PC-9 (cell line): ENCODE data around the gene AGAP1. TPM values are rescaled to one million over a fixed set of nuclear protein-coding genes. Genes with fewer than 3 reads are reported as not detected.

Experiments
- BruUV-seq: library from RNA; stranded (reverse); fragments of 400-500 nt; replicated peaks from 2 replicates; lab custom pipeline; 2021; lab: Mats Ljungman, UMichigan
- CTCF ChIA-PET: fragments of 300-600 bp; sonication (Branson Sonifier 250); formaldehyde crosslinking; loops from one replicate; lab custom pipeline; 2022; ENCODE audit warnings: antibody characterized with exemption; lab: Charles Lee
- POLR2A ChIA-PET: fragments of 300-600 bp; sonication (Branson Sonifier 250); formaldehyde crosslinking; loops from one replicate; lab custom pipeline; 2022; ENCODE audit warnings: antibody characterized with exemption; ENCODE audit not compliant: unreplicated experiment; lab: Charles Lee
- DNase-seq, 2 experiments: peaks; one replicate each; pipeline versions ENCODE4 v3.0.0 to v3.0.0-alpha.2; 2015 to 2022; ENCODE audit warnings: mixed read lengths in 1 of 2
- H2AFZ ChIP-seq: fragments of 200-600 bp; sonication (generic); 2 replicates; pipeline ENCODE4 v1.8.1; 2017; ENCODE audit warnings: antibody characterized with exemption
- H3F3A ChIP-seq: fragments of 200-600 bp; sonication (generic); 2 replicates; pipeline ENCODE4 v1.8.1; 2017; ENCODE audit warnings: antibody characterized with exemption, mild to moderate bottlenecking, low read depth; ENCODE audit not compliant: insufficient read depth
- H3K27ac ChIP-seq: fragments of 200-600 bp; sonication (generic); 2 replicates; pipeline ENCODE4 v1.6.1; 2016; ENCODE audit warnings: mixed run types
- H3K27me3 ChIP-seq: fragments of 200-600 bp; sonication (generic); 2 replicates; pipeline ENCODE4 v1.6.1; 2016; ENCODE audit warnings: low read depth, mixed run types; ENCODE audit not compliant: insufficient read depth
- H3K36me3 ChIP-seq: fragments of 200-600 bp; sonication (generic); 2 replicates; pipeline ENCODE4 v1.6.1; 2016; ENCODE audit warnings: low read depth, mixed run types
- H3K4me1 ChIP-seq: fragments of 200-600 bp; sonication (generic); replicated peaks from 2 replicates; pipeline ENCODE4 v1.6.1; 2016; ENCODE audit warnings: mixed run types; ENCODE audit not compliant: insufficient read depth
- H3K4me2 ChIP-seq: fragments of 200-600 bp; sonication (generic); 2 replicates; pipeline ENCODE4 v1.6.1; 2017; ENCODE audit warnings: mixed run types
- H3K4me3 ChIP-seq: fragments of 200-600 bp; sonication (generic); 2 replicates; pipeline ENCODE4 v1.6.1; 2016; ENCODE audit warnings: mixed run types
- H3K79me2 ChIP-seq: fragments of 200-600 bp; sonication (generic); 2 replicates; pipeline ENCODE4 v1.6.1; 2017; ENCODE audit warnings: low read depth, mixed run types
- H3K9me2 ChIP-seq: fragments of 200-600 bp; sonication (generic); 2 replicates; pipeline ENCODE4 v1.8.1; 2017; ENCODE audit warnings: mild to moderate bottlenecking; ENCODE audit not compliant: insufficient read depth
- H3K9me3 ChIP-seq: fragments of 200-600 bp; sonication (generic); 2 replicates; pipeline ENCODE4 v1.8.1; 2016; ENCODE audit warnings: low read depth; ENCODE audit not compliant: insufficient read depth
- H4K20me1 ChIP-seq: fragments of 200-600 bp; sonication (generic); 2 replicates; pipeline ENCODE4 v1.8.1; 2017; ENCODE audit not compliant: insufficient read depth
- EZH2 ChIP-seq: fragments of 200-600 bp; sonication (generic); IDR thresholded peaks from 2 replicates; pipeline ENCODE4 v1.8.0; 2017; ENCODE audit warnings: antibody characterized with exemption, low read depth
- intact Hi-C: fragments of 100-400 bp; cut with micrococcal nuclease; formaldehyde crosslinking; loops from one replicate; pipeline ENCODE4 v1.10.0; 2022; ENCODE audit not compliant: unreplicated experiment
- total RNA-seq: library from RNA; stranded (reverse); gene quantifications from 2 replicates; pipeline ENCODE4 v1.2.3, GENCODE V29; 2021
- TF ChIP-seq, protein P1 (sequence below): fragments of 200-600 bp; sonication (generic); conservative IDR thresholded peaks from 2 replicates; pipeline ENCODE4 v1.6.1; 2017; ENCODE audit warnings: mixed run types, antibody characterized with exemption, mild to moderate bottlenecking, moderate library complexity

The AGAP1 gene
- total RNA-seq, 1 experiment from 2014 or later: 91.4 TPM

DNA sequence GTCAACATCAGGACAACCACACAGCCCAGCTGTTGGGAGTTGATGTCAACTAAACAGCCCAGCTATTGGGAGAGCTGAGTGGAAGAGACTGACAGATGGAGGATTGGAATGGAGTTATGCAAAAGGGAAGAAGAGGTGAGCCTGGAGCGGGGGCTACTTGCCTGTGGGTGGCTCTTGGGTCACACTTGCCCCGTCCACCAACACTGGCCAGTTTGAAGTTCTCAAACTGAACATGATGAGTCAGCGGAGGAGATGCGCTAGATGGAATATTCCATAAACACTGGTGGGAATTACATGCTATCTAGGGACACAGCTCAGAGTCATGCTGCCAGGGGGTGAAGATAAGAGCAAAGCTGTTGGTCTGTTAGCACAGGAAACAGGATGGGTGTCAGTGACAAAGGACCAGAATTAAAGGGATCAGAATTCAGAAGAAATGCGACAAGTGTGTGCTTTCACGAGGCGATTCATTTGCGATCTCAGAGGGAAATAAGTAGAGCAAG is 33.2 kb upstream of the AGAP1 start:
- no peak overlapping the region for H3K4me3 ChIP-seq
- H4K20me1 ChIP-seq: no peaks in the 10 kb centered on the region
- TF ChIP-seq, protein P1, sequence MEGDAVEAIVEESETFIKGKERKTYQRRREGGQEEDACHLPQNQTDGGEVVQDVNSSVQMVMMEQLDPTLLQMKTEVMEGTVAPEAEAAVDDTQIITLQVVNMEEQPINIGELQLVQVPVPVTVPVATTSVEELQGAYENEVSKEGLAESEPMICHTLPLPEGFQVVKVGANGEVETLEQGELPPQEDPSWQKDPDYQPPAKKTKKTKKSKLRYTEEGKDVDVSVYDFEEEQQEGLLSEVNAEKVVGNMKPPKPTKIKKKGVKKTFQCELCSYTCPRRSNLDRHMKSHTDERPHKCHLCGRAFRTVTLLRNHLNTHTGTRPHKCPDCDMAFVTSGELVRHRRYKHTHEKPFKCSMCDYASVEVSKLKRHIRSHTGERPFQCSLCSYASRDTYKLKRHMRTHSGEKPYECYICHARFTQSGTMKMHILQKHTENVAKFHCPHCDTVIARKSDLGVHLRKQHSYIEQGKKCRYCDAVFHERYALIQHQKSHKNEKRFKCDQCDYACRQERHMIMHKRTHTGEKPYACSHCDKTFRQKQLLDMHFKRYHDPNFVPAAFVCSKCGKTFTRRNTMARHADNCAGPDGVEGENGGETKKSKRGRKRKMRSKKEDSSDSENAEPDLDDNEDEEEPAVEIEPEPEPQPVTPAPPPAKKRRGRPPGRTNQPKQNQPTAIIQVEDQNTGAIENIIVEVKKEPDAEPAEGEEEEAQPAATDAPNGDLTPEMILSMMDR: no peak
- TF ChIP-seq EZH2: no peak
- no peak for DNase-seq
- H3K36me3 ChIP-seq: no peaks in the 10 kb centered on the region
- no peaks in the 10 kb centered on the region for H3K9me2 ChIP-seq
- no TSS peak for BruUV-seq
- H3K4me2 ChIP-seq: no peak overlapping the region
- H3K79me2 ChIP-seq: no peaks in the 10 kb centered on the region
- no peak overlapping the region for H3K27ac ChIP-seq
- H3K9me3 ChIP-seq: no peaks in the 10 kb centered on the region
- intact Hi-C loops: no loop called here
- CTCF ChIA-PET: no interaction called here
- H3F3A ChIP-seq: peaks cover 7% of the 10 kb centered on the region; the same call in 1 of the 2 replicates
- H3K4me1 ChIP-seq: peaks cover 22% of the 10 kb centered on the region
- POLR2A ChIA-PET: no interaction called here
- no peaks in the 10 kb centered on the region for H3K27me3 ChIP-seq
- no peak overlapping the region for H2AFZ ChIP-seq

DNA sequence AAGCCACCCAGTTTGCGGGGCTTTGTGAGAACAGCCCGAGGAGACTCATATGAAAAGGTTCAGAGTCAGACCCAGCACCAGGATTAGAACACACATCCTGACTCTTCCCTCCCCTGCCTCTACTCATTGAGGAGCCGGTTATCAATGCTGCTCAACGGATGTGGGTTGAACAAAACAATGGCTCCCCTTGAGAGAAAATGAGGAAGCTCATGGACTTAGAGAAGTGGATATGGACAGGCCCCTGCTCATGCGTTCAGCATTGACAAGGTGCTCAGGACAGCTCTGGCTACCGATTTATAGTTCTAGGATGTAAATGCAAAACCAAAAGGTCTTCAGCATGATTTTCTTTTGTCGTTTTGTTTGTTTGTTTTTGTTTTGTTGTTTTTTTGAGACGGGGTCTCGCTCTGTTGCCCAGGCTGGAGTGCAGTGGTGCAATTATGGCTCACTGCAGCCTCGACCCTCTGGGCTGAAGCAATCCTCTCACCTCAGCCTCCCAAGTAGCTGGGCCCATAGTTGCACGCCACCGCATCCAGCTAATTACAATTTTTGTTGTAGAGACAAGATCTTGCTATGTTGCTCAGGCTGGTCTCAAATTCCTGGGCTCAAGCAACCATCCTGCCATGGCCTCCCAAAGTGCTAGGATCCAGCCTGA is 32.0 kb upstream of the AGAP1 start:
- POLR2A ChIA-PET: no interaction called here
- Histone ChIP-seq H2AFZ (no peak overlapping the region), H3K9me2 (no peaks in the 10 kb centered on the region), H4K20me1 (no peaks in the 10 kb centered on the region), H3K27me3 (no peaks in the 10 kb centered on the region), H3K79me2 (no peaks in the 10 kb centered on the region), H3K9me3 (no peaks in the 10 kb centered on the region), H3K36me3 (no peaks in the 10 kb centered on the region), H3F3A (peaks cover 7% of the 10 kb centered on the region; the same call in 1 of the 2 replicates), H3K4me3 (no peak overlapping the region), H3K27ac (no peak overlapping the region), H3K4me2 (no peak overlapping the region), H3K4me1 (peaks cover 23% of the 10 kb centered on the region)
- no peak for DNase-seq
- BruUV-seq: no TSS peak
- intact Hi-C loops: no loop called here
- CTCF ChIA-PET: interaction anchor here (0.5 kb wide), 1 partner anchor 292 kb away, joined by 3 read pairs; no protein-coding TSS in a partner anchor
- no peak for TF ChIP-seq EZH2
- TF ChIP-seq, protein P1: no peak

DNA sequence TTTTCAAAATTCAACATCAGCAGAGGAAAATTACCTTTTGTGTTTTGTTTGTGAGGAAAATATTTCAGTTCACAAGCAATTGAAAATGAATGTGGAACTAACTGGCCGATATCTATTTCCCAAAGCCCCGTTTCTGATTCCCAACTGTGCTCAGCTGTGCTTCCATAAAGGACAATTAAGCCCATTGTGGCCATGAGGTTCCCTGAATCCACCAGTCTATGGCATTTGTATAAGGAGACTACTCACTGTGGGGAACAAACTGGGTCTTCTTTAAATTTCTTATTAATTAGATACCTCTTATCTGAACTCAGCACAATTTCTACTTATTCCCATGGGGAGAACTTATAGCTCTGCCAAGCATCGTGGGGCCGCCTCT is 31.4 kb upstream of the AGAP1 start:
- H3K79me2 ChIP-seq: no peaks in the 10 kb centered on the region
- ChIA-PET POLR2A (no interaction called here), CTCF (no interaction called here)
- intact Hi-C loops: no loop called here
- peaks cover 28% of the 10 kb centered on the region for H3K4me1 ChIP-seq
- TF ChIP-seq EZH2: no peak
- TF ChIP-seq, protein P1: no peak
- no peak for DNase-seq
- H3K4me3 ChIP-seq: no peak overlapping the region
- peaks cover 10% of the 10 kb centered on the region; the same call in 1 of the 2 replicates for H3F3A ChIP-seq
- no peak overlapping the region for H2AFZ ChIP-seq
- no TSS peak for BruUV-seq
- no peaks in the 10 kb centered on the region for H3K9me3 ChIP-seq
- H3K36me3 ChIP-seq: no peaks in the 10 kb centered on the region
- H3K9me2 ChIP-seq: no peaks in the 10 kb centered on the region
- H3K27me3 ChIP-seq: no peaks in the 10 kb centered on the region
- H4K20me1 ChIP-seq: no peaks in the 10 kb centered on the region
- no peak overlapping the region for H3K27ac ChIP-seq
- no peak overlapping the region for H3K4me2 ChIP-seq
